ENCODE data around the gene CFAP53. TPM values are rescaled to one million over a fixed set of nuclear protein-coding genes. Genes with fewer than 3 reads are reported as not detected.
A peak's percentile ranks its signal among the peaks of the same experiment; 100 is the strongest.
"Not testable (repeated sequence)": the region's sequence is repeated elsewhere in the genome, so short reads cannot be mapped to it uniquely, and the experiment has no call there.

Gene CFAP53
- total RNA-seq, 1 experiment from 2014 or later: 0.94 TPM

GRCh38 chr18:50249576-50249975, 16.7 kb downstream of the CFAP53 start:
- no peak for DNase-seq
- Mint-ChIP-seq H3K9me3 (ENCODE audit: low read depth, unreplicated experiment) (no peaks in the 10 kb centered on the region), H3K4me3 (ENCODE audit: low read depth, unreplicated experiment) (no peak overlapping the region), H3K27ac (ENCODE audit: unreplicated experiment) (no peak overlapping the region), H3K36me3 (ENCODE audit: insufficient read depth, unreplicated experiment) (no peaks in the 10 kb centered on the region), H3K4me1 (ENCODE audit: low read depth, unreplicated experiment) (no peaks in the 10 kb centered on the region), H3K27me3 (ENCODE audit: unreplicated experiment) (no peaks in the 10 kb centered on the region)
- intact Hi-C loops (cut with micrococcal nuclease; ENCODE audit: unreplicated experiment): no loop called here
- BruUV-seq (replicated peaks): no TSS peak
- CTCF ChIA-PET: no interaction called here
- TF ChIP-seq, protein P1, sequence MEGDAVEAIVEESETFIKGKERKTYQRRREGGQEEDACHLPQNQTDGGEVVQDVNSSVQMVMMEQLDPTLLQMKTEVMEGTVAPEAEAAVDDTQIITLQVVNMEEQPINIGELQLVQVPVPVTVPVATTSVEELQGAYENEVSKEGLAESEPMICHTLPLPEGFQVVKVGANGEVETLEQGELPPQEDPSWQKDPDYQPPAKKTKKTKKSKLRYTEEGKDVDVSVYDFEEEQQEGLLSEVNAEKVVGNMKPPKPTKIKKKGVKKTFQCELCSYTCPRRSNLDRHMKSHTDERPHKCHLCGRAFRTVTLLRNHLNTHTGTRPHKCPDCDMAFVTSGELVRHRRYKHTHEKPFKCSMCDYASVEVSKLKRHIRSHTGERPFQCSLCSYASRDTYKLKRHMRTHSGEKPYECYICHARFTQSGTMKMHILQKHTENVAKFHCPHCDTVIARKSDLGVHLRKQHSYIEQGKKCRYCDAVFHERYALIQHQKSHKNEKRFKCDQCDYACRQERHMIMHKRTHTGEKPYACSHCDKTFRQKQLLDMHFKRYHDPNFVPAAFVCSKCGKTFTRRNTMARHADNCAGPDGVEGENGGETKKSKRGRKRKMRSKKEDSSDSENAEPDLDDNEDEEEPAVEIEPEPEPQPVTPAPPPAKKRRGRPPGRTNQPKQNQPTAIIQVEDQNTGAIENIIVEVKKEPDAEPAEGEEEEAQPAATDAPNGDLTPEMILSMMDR (IDR thresholded peaks at IDR 0.05; ENCODE audit: unreplicated experiment): no peak

DNA sequence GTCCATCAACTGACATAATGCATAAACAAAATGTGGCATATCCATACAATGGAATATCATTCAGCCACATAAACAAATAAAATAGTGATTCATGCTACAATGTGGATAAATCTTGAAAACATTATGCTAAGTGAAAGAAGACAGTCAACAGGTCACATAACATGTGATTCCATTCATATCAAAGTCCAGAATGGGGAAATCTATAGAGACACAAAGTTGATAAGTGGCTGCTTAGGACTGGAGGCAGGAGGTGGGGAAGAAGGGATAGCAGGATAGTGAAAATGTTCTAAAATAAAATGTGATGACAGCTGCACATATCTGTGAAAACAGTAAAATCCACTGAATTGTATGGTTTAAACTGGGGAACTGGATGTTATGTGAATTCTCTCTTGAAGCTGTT, 18.7 kb downstream of the CFAP53 start:
- intact Hi-C loops (cut with micrococcal nuclease; ENCODE audit: unreplicated experiment): no loop called here
- Mint-ChIP-seq H3K36me3 (ENCODE audit: insufficient read depth, unreplicated experiment) (no peaks in the 10 kb centered on the region), H3K4me1 (ENCODE audit: low read depth, unreplicated experiment) (no peaks in the 10 kb centered on the region), H3K27ac (ENCODE audit: unreplicated experiment) (no peak overlapping the region), H3K27me3 (ENCODE audit: unreplicated experiment) (no peaks in the 10 kb centered on the region), H3K4me3 (ENCODE audit: low read depth, unreplicated experiment) (no peak overlapping the region), H3K9me3 (ENCODE audit: low read depth, unreplicated experiment) (no peaks in the 10 kb centered on the region)
- no TSS peak for BruUV-seq (replicated peaks)
- no peak for DNase-seq
- TF ChIP-seq, protein P1 (IDR thresholded peaks at IDR 0.05; ENCODE audit: unreplicated experiment): no peak
- CTCF ChIA-PET: no interaction called here

DNA sequence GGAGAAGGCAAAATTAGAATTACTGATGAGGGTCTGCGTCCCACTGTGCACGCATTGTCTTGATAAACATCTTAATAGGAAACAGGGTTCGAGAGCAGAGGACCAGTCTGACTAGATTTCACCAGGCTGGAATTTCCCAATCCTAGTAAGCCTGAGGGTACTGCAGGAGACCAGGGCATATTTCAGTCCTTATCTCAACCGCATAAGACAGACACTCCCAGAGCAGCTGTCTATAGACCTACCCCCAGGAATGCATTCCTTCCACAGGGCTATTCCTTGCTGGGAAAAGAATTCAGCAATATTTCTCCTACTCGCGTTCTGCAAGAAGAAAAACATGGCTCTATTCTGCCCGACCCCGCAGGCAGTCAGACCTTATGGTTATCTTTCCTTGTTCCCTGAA, 24.5 kb downstream of the CFAP53 start:
- H3K9me3 Mint-ChIP-seq (ENCODE audit: low read depth, unreplicated experiment): peaks cover 10% of the 10 kb centered on the region
- H3K27ac Mint-ChIP-seq (ENCODE audit: unreplicated experiment); BruUV-seq (replicated peaks); H3K36me3 Mint-ChIP-seq (ENCODE audit: insufficient read depth, unreplicated experiment); H3K4me1 Mint-ChIP-seq (ENCODE audit: low read depth, unreplicated experiment); intact Hi-C loops (cut with micrococcal nuclease; ENCODE audit: unreplicated experiment); DNase-seq; CTCF ChIA-PET; H3K4me3 Mint-ChIP-seq (ENCODE audit: low read depth, unreplicated experiment); H3K27me3 Mint-ChIP-seq (ENCODE audit: unreplicated experiment): not testable (repeated sequence)

- peaks cover 9% of the 10 kb centered on the region for H3K36me3 Mint-ChIP-seq (ENCODE audit: insufficient read depth, unreplicated experiment)
- CTCF ChIA-PET: no interaction called here
- peak overlapping the region; percentile 24 for H3K4me3 Mint-ChIP-seq (ENCODE audit: low read depth, unreplicated experiment)
- H3K27ac Mint-ChIP-seq (ENCODE audit: unreplicated experiment): peak overlapping the region; percentile 92
- peaks cover 15% of the 10 kb centered on the region for H3K9me3 Mint-ChIP-seq (ENCODE audit: low read depth, unreplicated experiment)
- H3K27me3 Mint-ChIP-seq (ENCODE audit: unreplicated experiment): no peaks in the 10 kb centered on the region
- no TSS peak for BruUV-seq (replicated peaks)
- intact Hi-C loops (cut with micrococcal nuclease; ENCODE audit: unreplicated experiment): no loop called here
- H3K4me1 Mint-ChIP-seq (ENCODE audit: low read depth, unreplicated experiment): peaks cover 8% of the 10 kb centered on the region
- TF ChIP-seq, protein P1 (IDR thresholded peaks at IDR 0.05; ENCODE audit: unreplicated experiment): no peak
- peak; percentile 60 for DNase-seq
These were observed 26.2 kb downstream of the CFAP53 start for GRCh38 chr18:50240080-50240563.

DNA sequence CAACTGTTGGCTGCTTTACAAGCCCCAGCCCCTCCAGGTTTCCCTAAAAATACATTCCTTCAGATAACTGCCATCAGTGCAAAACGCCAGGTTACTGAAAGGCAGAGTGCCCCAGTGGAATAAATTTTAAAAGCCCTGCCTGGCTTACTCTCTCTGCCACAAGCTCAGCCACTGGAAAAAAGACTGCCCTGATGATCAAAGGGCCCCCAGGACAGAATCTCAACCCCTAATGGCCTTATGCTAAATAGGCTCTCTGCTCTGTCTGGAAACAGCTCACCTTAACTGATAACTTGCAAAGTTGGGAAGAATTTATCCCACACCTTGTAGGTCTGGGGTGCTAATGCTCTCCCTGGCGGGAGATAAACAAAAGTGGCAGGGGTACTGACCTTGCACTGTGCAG, 33.9 kb downstream of the CFAP53 start:
- intact Hi-C loops (cut with micrococcal nuclease; ENCODE audit: unreplicated experiment): no loop called here
- Mint-ChIP-seq H3K4me3 (ENCODE audit: low read depth, unreplicated experiment) (no peak overlapping the region), H3K27ac (ENCODE audit: unreplicated experiment) (no peak overlapping the region), H3K27me3 (ENCODE audit: unreplicated experiment) (no peaks in the 10 kb centered on the region), H3K4me1 (ENCODE audit: low read depth, unreplicated experiment) (no peaks in the 10 kb centered on the region), H3K9me3 (ENCODE audit: low read depth, unreplicated experiment) (peaks cover 5% of the 10 kb centered on the region), H3K36me3 (ENCODE audit: insufficient read depth, unreplicated experiment) (no peaks in the 10 kb centered on the region)
- CTCF ChIA-PET: no interaction called here
- no peak for DNase-seq
- no TSS peak for BruUV-seq (replicated peaks)
- TF ChIP-seq, protein P1 (IDR thresholded peaks at IDR 0.05; ENCODE audit: unreplicated experiment): no peak
